HG03521 (cell line): Measurements from ENCODE around the gene HMGA1.
"Not testable (repeated sequence)": the region's sequence is repeated elsewhere in the genome, so short reads cannot be mapped to it uniquely, and the experiment has no call there.

Experiments used
- ATAC-seq: cut with Tn5 transposase; IDR thresholded peaks from one replicate; pipeline ENCODE4 v1.9.1; 2021; ENCODE audit warnings: mild to moderate bottlenecking, moderate library complexity; ENCODE audit not compliant: unreplicated experiment

The HMGA1 gene

DNA sequence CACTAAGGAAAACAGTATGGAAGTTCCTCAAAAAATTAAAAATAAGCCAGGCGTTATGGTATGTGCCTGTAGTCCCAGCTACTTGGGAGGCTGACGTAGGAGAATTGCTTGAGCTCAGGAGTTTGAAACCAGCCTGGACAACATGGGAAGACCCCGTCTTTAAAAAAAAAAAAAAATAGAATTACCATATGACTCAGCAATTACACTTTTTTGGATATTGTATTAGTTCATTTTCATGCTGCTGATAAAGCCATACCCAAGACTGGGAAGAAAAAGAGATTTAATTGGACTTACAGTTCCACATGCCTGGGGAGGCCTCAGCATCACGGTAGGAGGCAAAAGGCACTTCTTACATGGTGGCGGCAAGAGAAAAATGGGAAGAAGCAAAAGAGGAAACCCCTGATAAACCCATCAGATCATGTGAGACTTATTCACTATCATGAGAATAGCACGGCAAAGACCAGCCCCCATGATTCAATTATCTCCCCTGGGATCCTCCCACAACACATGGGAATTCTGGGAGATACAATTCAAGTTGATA, 22.9 kb downstream of the HMGA1 start:
- no peak for ATAC-seq

DNA sequence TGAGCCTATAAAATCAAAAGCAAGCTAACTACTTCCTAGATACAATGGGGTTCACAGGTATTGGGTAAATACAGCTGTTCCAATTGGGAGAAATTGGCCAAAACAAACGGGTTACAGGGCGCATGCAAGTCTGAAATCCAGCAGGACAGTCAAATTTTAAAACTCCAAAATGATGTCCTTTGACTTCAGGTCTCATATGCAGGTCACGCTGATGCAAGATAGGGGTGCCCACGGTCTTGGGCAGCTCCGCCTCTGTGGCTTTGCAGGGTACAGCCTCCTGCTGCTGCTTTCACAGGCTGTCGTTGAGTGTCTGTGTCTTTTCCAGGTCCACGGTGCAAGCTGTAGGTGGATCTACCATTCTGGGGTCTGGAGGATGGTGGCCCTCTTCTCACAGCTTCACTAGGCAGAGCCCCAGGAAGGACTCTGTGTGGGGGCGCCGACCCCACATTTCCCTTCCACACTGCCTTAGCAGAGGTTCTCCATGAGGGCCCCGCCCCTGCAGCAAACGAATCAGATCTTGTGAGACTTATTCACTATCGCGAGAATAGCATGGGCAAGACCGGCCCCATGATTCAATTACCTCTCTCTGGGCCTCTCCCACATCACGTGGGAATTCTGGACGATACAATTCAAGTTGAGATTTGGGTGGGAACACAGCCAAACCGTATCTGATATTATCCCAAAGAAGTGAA, 24.0 kb downstream of the HMGA1 start:
- ATAC-seq: no peak

DNA sequence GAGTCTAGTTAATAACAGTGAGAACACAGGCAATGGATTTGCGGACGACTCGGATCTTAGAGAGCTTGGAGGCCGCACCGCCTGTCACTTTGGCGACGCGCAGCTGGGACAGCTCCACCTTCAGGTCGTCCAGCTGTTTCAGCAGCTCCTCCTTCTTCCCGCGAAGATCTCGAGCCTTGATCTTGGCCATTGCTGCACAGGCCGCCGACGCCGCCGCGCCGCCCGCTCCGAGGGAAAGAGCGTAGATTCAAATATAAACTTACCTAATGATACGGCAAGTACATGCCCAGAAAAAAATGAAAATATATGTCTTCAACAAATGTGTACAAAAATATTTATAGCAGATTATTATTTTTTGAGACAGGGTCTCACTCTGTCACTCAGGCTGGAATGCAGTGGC, 26.8 kb downstream of the HMGA1 start:
- not testable (repeated sequence) for ATAC-seq

DNA sequence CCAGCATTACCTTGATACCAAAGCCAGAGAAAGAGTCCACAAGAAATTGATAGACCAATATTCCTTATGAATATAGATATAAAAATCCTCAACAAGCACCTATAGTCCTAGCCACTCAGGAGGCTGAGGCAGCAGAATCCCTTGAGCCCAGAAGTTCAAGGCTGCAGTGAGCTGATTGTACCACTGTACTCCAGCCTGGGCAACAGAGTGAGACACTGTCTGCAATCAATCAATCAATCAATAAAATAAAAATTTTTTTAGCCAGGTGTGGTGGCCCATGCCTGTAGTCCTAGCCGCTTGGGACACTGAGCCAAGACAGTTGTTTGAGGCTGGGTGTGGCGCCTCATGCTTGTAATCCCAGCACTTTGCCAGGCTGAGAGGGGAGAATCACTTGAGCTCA, 31.1 kb downstream of the HMGA1 start:
- ATAC-seq: no peak

DNA sequence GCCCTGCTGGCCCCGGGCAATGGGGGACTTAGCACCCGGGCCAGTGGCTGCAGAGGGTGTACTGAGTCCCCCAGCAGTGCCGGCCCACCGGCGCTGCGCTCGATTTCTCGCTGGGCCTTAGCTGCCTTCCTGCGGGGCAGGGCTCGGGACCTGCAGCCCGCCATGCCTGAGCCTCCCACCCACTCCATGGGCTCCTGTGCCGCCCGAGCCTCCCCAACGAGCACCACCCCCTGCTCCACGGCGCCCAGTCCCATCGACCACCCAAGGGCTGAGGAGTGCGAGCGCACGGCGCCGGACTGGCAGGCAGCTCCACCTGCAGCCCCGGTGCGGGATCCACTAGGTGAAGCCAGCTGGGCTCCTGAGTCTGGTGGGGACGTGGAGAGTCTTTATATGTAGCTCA, 32.5 kb downstream of the HMGA1 start:
- not testable (repeated sequence) for ATAC-seq

DNA sequence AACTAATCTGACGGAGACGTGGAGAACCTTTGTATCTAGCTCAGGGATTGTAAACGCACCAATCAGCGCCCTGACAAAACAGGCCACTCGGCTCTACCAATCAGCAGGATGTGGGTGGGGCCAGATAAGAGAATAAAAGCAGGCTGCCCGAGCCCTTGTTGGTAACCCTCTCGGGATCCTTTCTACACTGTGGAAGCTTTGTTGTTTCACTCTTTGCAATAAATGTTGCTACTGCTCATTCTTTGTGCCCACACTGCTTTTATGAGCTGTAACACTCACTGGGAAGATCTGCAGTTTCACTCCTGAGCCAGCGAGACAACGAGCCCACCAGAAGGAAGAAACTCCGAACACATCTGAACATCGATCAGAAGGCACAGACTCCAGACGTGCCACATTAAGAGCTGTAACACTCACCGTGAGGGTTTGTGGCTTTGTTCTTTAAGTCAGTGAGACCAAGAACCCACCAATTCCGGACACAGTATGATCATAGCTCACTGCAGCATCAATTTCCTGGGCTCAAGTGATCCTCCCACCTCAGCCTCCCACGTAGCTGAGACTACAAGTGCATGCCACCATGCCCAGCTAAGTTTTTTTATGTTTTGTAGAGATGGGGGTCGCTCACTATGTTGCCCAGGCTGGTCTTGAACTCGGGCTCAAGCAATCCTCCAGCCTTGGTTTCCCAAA, 33.1 kb downstream of the HMGA1 start:
- not testable (repeated sequence) for ATAC-seq

DNA sequence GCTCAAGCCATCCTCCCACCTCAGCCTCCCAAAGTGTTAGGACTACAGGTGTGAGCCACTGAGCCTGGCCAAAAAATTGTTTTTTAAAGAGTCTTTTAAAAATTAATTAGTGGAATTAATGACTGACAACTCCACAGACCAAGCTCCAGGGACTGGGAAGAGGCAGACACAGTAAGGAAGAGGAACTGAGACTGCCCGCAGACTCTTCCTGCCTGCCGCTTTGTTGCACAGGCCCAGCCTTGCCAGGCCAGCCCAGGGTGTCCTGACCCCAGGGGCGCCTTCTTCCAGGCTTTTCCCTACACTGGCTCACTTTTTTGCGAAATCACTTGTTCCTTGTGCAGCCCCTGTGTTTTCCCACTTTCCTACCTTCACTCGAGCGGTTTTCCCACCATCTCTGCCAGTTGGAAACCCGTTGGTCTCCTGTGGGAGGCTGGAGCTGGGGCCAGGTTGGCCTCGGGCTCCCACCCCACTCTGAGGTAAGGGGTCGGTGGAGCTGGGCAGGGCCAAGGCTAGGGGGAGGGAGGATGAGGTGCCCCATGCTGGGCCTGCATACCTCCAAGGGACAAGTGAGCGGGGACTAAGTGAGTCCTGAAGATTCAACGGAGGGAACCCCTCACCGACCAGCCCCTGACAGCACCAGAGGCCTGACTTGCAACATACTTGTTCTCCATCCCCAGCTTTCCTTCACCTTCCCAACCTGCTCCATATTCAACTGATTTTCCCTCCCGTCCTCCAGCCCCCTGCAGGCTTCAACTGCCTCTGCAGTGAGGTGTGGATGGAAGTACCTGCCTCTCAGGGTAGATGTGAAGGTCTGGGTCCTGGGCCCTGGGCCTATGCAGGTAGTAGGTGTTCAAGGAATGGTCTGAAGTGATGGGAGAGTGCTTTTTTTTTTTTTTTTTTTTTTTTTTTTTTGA, 35.6 kb downstream of the HMGA1 start:
- no peak for ATAC-seq

DNA sequence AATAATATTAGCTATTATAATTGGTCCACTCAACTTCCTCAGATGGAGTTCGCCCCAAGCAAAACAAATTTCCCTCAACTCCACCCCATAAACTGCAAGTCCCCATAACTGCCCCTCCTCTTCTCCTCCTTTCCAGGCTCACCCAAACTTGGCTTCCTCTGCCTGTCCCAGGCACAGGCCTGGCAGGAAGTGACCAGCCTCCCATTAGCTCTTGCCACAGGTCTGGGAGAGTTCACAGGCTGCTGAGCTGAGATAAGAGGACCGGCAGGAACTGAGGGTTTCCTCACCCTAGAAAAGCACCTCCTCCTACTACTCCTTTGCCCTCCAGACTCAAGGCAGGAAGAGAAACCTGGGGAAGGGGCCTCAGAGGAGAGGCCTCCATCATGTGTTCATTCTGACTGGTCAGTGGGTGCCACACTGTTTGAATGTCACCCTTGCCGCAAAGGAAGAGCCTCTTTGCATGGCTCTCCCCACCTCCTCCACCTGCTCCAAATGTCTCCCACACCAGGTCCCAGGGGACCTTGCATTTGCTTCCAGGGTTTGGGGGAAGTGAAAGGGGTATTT, 36.7 kb downstream of the HMGA1 start:
- ATAC-seq: no peak

DNA sequence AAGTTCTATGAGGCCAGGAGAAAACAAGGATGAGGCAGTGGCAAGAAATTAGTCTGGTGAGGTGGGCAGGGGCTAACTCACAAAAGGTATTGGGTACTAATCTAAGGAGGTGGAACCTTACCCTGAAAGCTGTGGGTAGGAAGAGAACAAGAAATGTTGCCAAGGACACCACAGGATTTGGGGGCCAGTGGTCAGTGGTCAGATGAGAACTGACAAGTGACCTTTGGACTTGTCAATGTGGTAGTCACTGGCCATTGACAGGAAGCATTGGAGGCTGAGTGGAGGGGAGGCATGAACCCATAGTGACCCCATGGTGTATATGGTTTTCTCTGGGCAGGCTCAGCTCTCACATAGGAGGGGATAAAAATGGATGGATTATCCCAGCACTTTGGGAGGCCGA, 37.5 kb downstream of the HMGA1 start:
- ATAC-seq: no peak

DNA sequence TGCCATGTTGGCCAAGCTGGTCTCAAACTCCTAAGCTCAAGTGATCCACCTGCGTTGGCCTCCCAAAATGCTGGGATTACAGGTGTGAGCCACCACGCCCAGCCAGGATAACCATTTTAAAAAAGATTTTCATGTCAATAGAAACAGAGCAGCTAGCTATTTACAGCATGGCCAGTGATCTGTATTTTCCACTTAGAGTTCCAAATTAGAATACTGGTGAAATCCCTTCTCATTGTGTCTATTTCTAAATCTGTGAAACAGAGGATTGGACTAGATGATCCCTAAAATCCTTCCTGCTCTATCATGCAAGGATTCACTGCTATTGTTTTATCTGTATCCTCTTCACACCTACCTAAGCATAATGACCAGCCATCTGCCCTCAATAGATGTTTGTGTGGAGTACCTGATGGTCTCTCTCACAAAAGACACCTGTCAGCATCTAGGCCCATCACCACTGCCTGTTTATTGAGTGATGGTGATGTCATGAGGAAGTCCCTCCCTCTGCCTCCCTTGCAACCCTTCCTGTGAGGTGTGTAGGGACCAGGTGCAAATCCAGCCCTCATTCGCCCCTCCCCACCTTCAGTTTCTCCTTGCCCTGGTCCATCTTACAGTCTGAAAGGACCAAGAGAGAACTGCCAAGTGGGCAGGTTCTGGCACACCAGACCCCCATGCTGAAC, 38.6 kb downstream of the HMGA1 start:
- no peak for ATAC-seq

DNA sequence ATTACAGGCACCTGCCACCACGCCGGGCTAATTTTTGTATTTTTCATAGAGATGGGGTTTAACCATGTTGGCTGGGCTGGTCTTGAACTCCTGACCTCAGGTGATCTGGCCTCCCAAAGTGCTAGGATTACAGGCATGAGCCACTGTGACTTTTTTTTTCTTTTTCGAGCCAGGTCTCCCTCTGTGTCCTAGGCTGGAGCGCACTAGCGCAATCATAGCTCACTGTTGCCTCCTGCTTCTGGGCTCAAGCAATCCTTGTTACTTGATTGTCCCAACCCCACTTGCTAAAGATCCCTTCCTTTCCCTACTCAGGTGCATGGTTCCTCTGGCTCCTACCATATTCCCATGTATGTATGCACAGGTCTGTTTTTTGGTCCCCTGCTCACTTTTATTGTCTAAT, 39.5 kb downstream of the HMGA1 start:
- ATAC-seq: no peak

DNA sequence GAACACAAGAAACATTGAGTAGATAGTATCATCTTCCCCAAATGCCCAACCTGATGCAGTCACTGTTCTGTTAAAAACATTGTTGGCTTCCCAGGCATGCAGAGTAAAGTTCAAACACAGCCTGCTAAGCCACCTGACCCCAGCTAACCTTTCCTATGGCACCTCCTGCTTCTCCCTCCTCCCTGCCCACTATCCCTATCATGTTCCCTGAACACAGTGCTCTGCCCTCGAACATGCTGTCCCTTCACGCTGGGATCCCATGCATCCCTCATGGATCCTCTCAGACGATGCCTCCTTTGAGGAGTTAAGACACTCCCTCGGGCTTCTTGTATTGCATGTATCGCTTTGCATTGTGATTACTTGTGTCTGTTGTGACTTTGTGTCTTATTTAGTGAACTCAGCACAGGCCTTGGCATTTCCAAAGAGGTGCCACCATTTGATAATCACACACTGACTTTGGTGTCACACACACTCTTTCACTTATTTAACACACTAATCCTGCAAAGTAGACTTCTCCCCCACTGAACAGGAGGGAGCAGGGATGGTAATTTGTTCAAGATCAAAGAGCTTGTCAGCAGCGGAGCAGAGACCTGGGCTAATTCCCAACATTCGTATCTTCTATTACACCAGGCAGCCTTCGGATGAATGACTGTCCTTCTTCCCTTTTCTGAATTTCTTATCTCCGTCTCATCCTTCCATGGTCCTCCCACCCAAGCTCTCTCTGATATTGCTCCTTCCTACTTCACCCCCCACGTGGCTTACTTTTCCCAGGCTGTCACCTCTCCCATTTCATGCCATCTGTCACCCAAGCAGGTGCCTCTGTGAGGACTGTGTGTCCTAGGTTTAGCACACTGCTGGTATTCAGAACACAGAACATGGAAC, 40.4 kb downstream of the HMGA1 start:
- no peak for ATAC-seq

DNA sequence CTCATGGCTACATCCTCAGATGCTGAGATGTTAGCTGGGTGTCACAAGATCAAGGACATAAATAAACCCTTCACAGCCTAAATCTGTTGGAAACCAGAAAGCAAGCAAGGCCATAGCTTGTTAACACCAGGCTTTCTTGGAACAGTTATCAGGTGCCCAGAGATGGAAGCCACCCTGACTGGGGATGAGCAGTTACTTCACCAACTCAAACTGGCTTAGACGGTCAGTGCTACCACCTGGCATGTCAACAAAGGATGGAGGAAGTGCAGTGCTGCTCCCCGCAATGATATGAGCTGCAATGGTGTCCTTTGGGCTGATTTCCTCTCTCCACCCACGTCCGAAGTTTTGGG, 41.1 kb downstream of the HMGA1 start:
- no peak for ATAC-seq

DNA sequence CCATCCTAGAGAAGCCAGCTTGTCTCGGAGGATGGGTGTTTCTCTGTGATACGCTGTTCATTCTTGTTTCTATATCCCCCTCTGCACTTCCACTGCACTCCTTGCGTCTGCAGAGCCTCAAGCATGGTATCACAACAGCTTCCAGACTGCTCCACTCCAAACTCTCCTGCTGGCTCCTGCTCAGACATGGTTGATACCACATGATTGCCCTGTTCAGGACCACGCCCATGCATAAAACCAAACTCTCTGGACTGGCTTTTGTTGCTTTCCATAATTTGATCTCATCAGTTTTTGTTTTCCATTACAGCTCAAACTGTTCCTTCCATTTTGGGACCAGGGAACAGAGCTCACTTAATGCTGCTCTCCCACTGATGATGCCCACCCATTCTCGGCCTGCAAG, 42.2 kb downstream of the HMGA1 start:
- ATAC-seq: no peak

DNA sequence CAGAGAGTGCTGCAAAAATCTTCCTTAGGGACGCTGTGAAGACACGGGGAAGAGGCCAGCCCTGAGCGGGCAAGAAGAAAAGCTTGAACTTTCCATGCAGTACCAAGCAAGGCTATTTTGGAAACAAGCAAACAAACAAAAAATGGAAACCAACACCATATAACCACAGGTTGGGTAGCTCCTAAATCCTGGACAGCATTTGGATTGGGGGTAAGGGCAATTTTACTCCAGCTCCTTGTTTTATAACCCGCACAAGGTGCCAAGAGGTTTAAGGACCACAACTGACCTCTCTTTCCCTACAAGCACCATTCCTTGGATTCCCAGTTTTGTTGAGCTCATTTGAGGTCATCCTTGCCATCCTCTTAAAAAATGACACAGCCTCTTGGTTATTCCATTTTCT, 43.5 kb downstream of the HMGA1 start:
- no peak for ATAC-seq

DNA sequence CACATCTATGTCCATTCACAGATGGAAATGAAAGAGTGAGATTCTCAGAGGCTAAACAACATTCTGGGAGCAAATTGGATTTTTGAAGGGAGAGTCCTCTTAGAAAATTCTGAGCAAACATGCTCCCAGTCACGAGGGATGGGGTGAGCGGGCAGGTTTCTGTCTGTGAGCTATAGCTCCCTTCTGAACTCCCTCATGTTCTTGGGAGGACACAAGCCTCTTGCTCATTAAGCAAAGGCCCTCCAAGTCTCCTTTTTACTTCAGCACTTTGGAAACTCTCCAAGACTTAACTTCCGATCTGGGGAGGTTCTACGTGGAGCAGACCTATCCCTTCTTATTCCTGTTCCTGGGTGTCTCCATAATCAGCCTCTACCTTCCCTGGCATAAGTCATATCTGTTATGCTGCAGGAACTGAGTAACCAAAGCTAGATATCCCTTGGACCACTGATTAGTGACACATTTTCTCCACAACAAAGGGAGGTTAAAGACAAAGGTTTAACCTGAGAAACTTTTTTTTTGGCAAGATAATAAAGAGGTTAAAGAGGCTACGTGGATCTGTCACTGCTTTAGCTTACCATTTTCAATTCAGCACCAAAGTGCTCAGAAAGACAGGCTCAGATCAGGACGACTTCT, 45.1 kb downstream of the HMGA1 start:
- ATAC-seq: no peak

DNA sequence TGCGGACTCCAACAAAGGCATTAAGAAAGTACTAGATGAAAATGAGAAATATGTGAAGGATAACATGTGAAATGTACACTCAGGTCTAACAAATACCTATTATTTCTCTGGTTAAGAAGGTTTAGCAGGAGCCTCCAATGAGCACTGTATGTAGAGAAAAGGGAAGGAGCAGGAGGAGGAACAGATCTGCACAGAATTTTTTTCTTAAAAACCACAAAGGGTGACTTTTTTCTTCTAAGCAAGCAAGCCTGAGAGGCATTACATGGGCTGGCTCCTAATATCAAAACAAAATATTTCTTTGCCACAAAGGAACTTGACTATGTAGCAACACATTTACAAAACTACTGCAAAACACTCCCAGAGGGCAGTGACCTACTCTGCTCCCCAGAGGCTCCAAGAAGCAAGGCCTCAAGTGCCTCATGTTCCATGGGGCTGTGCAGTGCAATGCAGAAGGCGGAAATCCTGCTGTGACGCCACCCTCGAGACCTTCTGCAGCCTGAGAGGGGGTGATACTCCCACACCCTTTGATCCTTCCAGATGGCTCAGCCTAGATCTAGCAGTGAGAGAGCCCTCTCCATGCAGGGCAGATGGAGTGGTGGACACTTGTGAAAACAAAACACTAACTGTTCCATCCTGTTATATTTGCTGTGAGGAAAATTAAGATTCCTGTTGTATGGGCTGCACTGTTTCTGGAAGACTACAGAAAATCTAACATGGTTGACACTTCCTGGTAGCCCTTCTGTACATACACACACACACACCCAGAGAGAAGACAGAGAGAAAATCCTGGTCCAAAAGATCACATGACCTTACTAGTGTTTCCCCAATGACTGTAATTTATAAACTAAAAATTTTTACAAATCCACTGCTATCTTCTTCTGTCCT, 48.1 kb downstream of the HMGA1 start:
- no peak for ATAC-seq

DNA sequence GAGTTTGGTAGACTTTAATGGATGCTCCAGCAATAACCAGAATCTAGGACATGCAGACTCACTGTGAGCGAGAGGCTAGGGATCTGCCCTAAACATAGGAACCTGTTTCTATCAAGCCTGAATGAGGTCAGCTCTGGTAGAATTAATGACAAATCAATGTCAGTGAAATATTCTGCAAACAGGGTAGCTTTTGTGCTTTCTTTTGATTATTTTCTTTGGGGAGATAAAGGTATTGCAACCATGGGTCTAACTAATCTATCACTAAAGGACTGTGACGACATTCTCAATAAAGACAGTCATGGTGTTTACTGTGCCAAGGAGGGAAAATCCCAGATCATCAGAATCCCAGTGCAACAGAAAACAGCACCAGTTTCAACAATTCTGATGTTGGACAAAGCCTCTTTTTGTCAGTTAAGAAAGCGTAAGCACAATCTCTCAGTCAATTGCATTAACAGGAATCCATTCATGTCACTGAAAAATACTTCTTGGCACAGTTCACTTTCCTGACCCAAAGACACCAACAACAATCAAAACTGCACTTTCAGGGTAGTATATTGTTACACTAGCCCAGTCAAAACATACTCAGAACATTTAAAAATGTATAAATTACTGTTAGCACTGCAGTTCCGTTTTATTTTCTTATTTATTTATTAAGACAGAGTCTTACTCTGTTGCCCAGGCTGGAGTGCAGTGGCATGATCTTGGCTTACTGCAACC, 48.9 kb downstream of the HMGA1 start:
- no peak for ATAC-seq
